Measurements from ENCODE around the gene PARVG. TPM values are rescaled to one million over a fixed set of nuclear protein-coding genes. Genes with fewer than 3 reads are reported as not detected.

PARVG gene
- total and polyA plus RNA-seq, 10 of the 15 experiments (the other 5 are each of a cell fraction or from before 2014, with no cell fraction given), result 6.3 to 123 (median 71.9) TPM

GRCh38 chr22:44244265-44244822 is 63.6 kb downstream of the PARVG start:
- RAD21 ChIA-PET (ENCODE audit: unreplicated experiment), result no interaction called here
- TF ChIP-seq BACH1 (IDR thresholded peaks at IDR 0.05; ENCODE audit: borderline replicate concordance) (no peak), JUND (IDR thresholded peaks at IDR 0.05; ENCODE audit: low read depth, low read length) (no peak), POU2F2 (IDR thresholded peaks at IDR 0.05; ENCODE audit: borderline replicate concordance, low read depth, low read length) (no peak), ZZZ3 (IDR thresholded peaks at IDR 0.05; ENCODE audit: control insufficient read depth, insufficient read length, low read depth) (no peak), SRF (IDR thresholded peaks at IDR 0.05; ENCODE audit: low read depth in 2 of 2, low read length in 2 of 2) (no peak), TCF3 (IDR thresholded peaks at IDR 0.05; ENCODE audit: borderline replicate concordance, insufficient read depth, low read depth, low read length) (no peak), ATF2 (IDR thresholded peaks at IDR 0.05; ENCODE audit: low read length) (no peak), KLF5 (IDR thresholded peaks at IDR 0.05; ENCODE audit: partially characterized antibody) (no peak), ZNF592 (IDR thresholded peaks at IDR 0.05) (no peak), CHD2 (IDR thresholded peaks at IDR 0.05; ENCODE audit: borderline replicate concordance, low read depth, low read length) (no peak), EZH2 (IDR thresholded peaks at IDR 0.05; ENCODE audit: borderline replicate concordance, control insufficient read depth, low read depth, low read length) (no peak), IRF5 (IDR thresholded peaks at IDR 0.05; ENCODE audit: borderline replicate concordance) (no peak), ZNF274 (IDR thresholded peaks at IDR 0.05; ENCODE audit: insufficient read depth, insufficient read length) (no peak), STAT3 (IDR thresholded peaks at IDR 0.05; ENCODE audit: low read depth, low read length) (no peak), E2F4 (IDR thresholded peaks at IDR 0.05; ENCODE audit: low read depth, low read length) (no peak), YY1 (IDR thresholded peaks at IDR 0.05; ENCODE audit: low read depth, low read length) (no peak), HDAC2 (IDR thresholded peaks at IDR 0.05) (no peak), SIX5 (IDR thresholded peaks at IDR 0.05; ENCODE audit: low read depth, low read length, severe bottlenecking) (no peak)

More at GRCh38 chr22:44244265-44244822, 63.6 kb downstream of the PARVG start:
- ChIA-PET CTCF (no interaction called here), SMC1A (ENCODE audit: uncharacterized antibody, unreplicated experiment) (no interaction called here), POLR2A (no interaction called here)
- H3K36me3 ChIP-seq (ENCODE audit: control insufficient read depth in 2 of 2, insufficient read depth in 2 of 2, low read length in 1 of 2), result no peaks in the 10 kb centered on the region
- no peaks in the 10 kb centered on the region; a peak in 2 of 4 replicates for H3K27me3 ChIP-seq (replicated peaks in 1 of 2; ENCODE audit: control insufficient read depth in 2 of 2, insufficient read depth in 2 of 2, low read length in 1 of 2)
- no TSS peak for BruUV-seq (replicated peaks)
- intact Hi-C loops (cut with micrococcal nuclease; ENCODE audit: unreplicated experiment) (no loop called here), in situ Hi-C loops (cut with MboI) (no loop called here)
- no peaks in the 10 kb centered on the region for H3K79me2 ChIP-seq (ENCODE audit: control insufficient read depth, insufficient read depth, low read length)
- H4K20me1 ChIP-seq (ENCODE audit: control insufficient read depth, insufficient read depth), result no peaks in the 10 kb centered on the region
- DNase-seq (ENCODE audit: low read depth, low spot score), result no peak
- H2AFZ ChIP-seq (ENCODE audit: control insufficient read depth, low read depth, low read length), result no peak overlapping the region
- H3K27ac ChIP-seq (ENCODE audit: control insufficient read depth, insufficient read depth), result no peak overlapping the region
- no peak for ATAC-seq
- WGBS (ENCODE audit: insufficient coverage, insufficient replicate concordance, low lambda C conversion rate, missing lambda C conversion rate), result 44% methylated on average over 9 of the region's 9 CpGs
- no peak overlapping the region for H3K4me3 ChIP-seq
- no peak for FAIRE-seq
- H3K9me3 ChIP-seq (replicated peaks; ENCODE audit: control insufficient read depth, insufficient read depth, low read length), result no peaks in the 10 kb centered on the region
- no peak overlapping the region for H3K4me2 ChIP-seq (ENCODE audit: control insufficient read depth, insufficient read depth)
- H3K4me1 ChIP-seq (ENCODE audit: control insufficient read depth, insufficient read depth, low read length), result no peaks in the 10 kb centered on the region
- no peak overlapping the region for H3K9ac ChIP-seq (ENCODE audit: control insufficient read depth, insufficient read depth, low read length)

Measured in GM12878 (cell line).